ENCODE data around the gene NBDY.
"Not testable (repeated sequence)": the region's sequence is repeated elsewhere in the genome, so short reads cannot be mapped to it uniquely, and the experiment has no call there.

NBDY gene

DNA sequence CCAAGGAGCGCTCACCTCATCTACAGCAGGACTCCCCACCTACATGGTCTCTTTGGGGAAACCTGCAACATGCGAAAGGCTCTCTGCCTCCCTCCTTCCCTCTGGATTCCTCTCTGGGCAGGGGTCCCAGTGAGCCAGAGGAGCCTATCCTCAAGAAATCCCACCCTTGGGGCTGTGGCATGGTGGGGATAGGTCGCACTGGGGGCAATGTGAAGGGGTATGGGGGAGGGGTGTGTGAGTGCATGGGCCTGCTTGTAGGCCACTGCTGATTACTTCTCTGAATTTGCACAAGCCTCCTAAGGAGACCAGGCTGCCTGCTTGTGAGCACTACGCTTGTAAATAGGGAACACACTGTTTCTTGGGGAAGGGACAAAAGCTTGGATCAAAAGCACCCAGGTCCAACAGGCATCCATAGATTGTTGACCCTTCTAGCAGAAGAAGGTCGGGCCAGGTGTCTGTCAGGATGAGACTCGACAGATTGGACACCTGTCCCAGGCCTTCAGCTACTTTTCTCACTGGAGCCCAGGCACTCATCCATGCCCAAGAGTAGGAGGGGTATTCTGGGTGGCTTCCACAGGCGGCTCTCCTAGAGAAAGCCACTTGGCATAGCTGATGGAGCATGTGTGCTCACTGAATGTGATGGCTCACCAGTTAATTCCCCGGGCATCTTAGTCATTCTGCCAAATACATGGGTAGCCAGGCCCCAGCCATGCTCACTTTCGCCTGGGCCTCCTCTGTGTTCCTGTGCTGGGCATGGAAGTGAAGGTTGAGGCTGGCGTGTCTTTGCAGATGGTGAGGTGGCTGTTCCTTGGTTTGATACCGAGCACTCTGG lies 75.0 kb downstream of the NBDY start:
- no peak overlapping the region for H2BK5ac ChIP-seq (ENCODE audit: low read length)
- H3K23ac ChIP-seq (ENCODE audit: low read length): no peak overlapping the region
- DNase-seq: peak; percentile 10
- H3K9ac ChIP-seq (ENCODE audit: low read length): no peak overlapping the region
- no peak overlapping the region for H3K4me2 ChIP-seq (ENCODE audit: low read length)
- no peaks in the 10 kb centered on the region for H3K79me1 ChIP-seq (ENCODE audit: low read length)
- H2BK15ac ChIP-seq (replicated peaks; ENCODE audit: low read depth): no peak overlapping the region
- H3K4ac ChIP-seq (ENCODE audit: low read depth, low read length): no peak overlapping the region
- no peaks in the 10 kb centered on the region for H3K27me3 ChIP-seq (ENCODE audit: insufficient read depth, low read length, poor library complexity)
- H3K27ac ChIP-seq (ENCODE audit: low read depth, low read length): no peak overlapping the region
- H3K56ac ChIP-seq (ENCODE audit: low read length): peak overlapping the region; percentile 34
- no peaks in the 10 kb centered on the region for H3K79me2 ChIP-seq (ENCODE audit: control insufficient read depth, insufficient read depth, low read length)
- no peak overlapping the region for H3K18ac ChIP-seq (ENCODE audit: low read length)
- H4K5ac ChIP-seq (ENCODE audit: low read length): no peak overlapping the region
- no CpG with 5 or more reads among the region's 11 CpGs for WGBS (ENCODE audit: extremely low coverage, insufficient coverage, low lambda C conversion rate)
- no peaks in the 10 kb centered on the region for H3K36me3 ChIP-seq (ENCODE audit: control insufficient read depth, insufficient read depth, low read length)
- no peak overlapping the region for H2BK120ac ChIP-seq (ENCODE audit: low read depth, low read length)
- no peak overlapping the region for H4K8ac ChIP-seq (ENCODE audit: low read depth, low read length)
- H2AK5ac ChIP-seq (ENCODE audit: low read length): no peak overlapping the region
- H3K4me3 ChIP-seq (ENCODE audit: low read length): no peak overlapping the region
- H3K4me1 ChIP-seq (ENCODE audit: control insufficient read depth, low read depth, low read length): no peaks in the 10 kb centered on the region

DNA sequence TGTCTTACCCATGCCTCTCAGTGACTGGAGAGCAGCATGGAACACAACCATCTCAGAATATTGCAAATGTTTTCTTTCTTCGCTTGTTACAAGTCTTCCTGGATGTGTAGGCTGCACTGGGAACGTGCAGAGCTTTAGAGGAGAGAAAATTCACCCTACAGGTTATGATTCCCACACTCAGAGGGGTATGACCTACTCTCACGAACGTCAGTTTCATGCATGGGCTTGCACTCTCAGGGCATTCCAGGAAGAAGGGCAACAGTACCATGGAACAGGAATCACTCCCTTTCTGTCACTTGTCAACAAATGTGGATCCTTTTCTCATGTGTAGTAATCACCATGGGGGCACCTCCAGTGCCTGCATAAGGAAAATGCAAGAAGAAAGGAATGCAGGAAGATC lies 75.8 kb downstream of the NBDY start:
- Histone ChIP-seq H3K27me3 (ENCODE audit: insufficient read depth, low read length, poor library complexity) (no peaks in the 10 kb centered on the region), H3K23ac (ENCODE audit: low read length) (no peak overlapping the region), H3K79me2 (ENCODE audit: control insufficient read depth, insufficient read depth, low read length) (no peaks in the 10 kb centered on the region), H3K4me2 (ENCODE audit: low read length) (no peak overlapping the region), H3K4me1 (ENCODE audit: control insufficient read depth, low read depth, low read length) (no peaks in the 10 kb centered on the region), H4K8ac (ENCODE audit: low read depth, low read length) (no peak overlapping the region), H3K56ac (ENCODE audit: low read length) (no peak overlapping the region), H3K27ac (ENCODE audit: low read depth, low read length) (no peak overlapping the region), H3K4ac (ENCODE audit: low read depth, low read length) (no peak overlapping the region), H3K79me1 (ENCODE audit: low read length) (no peaks in the 10 kb centered on the region), H2AK5ac (ENCODE audit: low read length) (no peak overlapping the region), H2BK120ac (ENCODE audit: low read depth, low read length) (no peak overlapping the region), H3K36me3 (ENCODE audit: control insufficient read depth, insufficient read depth, low read length) (no peaks in the 10 kb centered on the region), H3K9ac (ENCODE audit: low read length) (no peak overlapping the region), H4K5ac (ENCODE audit: low read length) (no peak overlapping the region), H3K4me3 (ENCODE audit: low read length) (no peak overlapping the region), H2BK15ac (replicated peaks; ENCODE audit: low read depth) (no peak overlapping the region), H2BK5ac (ENCODE audit: low read length) (no peak overlapping the region), H3K18ac (ENCODE audit: low read length) (no peak overlapping the region)
- no peak for DNase-seq
- no CpG with 5 or more reads among the region's 4 CpGs for WGBS (ENCODE audit: extremely low coverage, insufficient coverage, low lambda C conversion rate)

GRCh38 chrX:56805399-56805798 lies 76.4 kb downstream of the NBDY start:
- no peak for DNase-seq
- H3K27ac ChIP-seq (ENCODE audit: low read depth, low read length): no peak overlapping the region
- H3K4me2 ChIP-seq (ENCODE audit: low read length): no peak overlapping the region
- no peaks in the 10 kb centered on the region for H3K4me1 ChIP-seq (ENCODE audit: control insufficient read depth, low read depth, low read length)
- no peaks in the 10 kb centered on the region for H3K79me2 ChIP-seq (ENCODE audit: control insufficient read depth, insufficient read depth, low read length)
- H3K4me3 ChIP-seq (ENCODE audit: low read length): no peak overlapping the region
- no peak overlapping the region for H3K23ac ChIP-seq (ENCODE audit: low read length)
- no peak overlapping the region for H2BK5ac ChIP-seq (ENCODE audit: low read length)
- no peak overlapping the region for H2AK5ac ChIP-seq (ENCODE audit: low read length)
- no peaks in the 10 kb centered on the region for H3K36me3 ChIP-seq (ENCODE audit: control insufficient read depth, insufficient read depth, low read length)
- no peak overlapping the region for H3K18ac ChIP-seq (ENCODE audit: low read length)
- no peak overlapping the region for H4K8ac ChIP-seq (ENCODE audit: low read depth, low read length)
- H3K4ac ChIP-seq (ENCODE audit: low read depth, low read length): no peak overlapping the region
- WGBS (ENCODE audit: extremely low coverage, insufficient coverage, low lambda C conversion rate): no CpG with 5 or more reads among the region's 1 CpG
- H3K9ac ChIP-seq (ENCODE audit: low read length): no peak overlapping the region
- H3K79me1 ChIP-seq (ENCODE audit: low read length): no peaks in the 10 kb centered on the region
- H3K56ac ChIP-seq (ENCODE audit: low read length): no peak overlapping the region
- no peak overlapping the region for H4K5ac ChIP-seq (ENCODE audit: low read length)
- H2BK120ac ChIP-seq (ENCODE audit: low read depth, low read length): no peak overlapping the region
- H2BK15ac ChIP-seq (replicated peaks; ENCODE audit: low read depth): no peak overlapping the region
- H3K27me3 ChIP-seq (ENCODE audit: insufficient read depth, low read length, poor library complexity): no peaks in the 10 kb centered on the region

DNA sequence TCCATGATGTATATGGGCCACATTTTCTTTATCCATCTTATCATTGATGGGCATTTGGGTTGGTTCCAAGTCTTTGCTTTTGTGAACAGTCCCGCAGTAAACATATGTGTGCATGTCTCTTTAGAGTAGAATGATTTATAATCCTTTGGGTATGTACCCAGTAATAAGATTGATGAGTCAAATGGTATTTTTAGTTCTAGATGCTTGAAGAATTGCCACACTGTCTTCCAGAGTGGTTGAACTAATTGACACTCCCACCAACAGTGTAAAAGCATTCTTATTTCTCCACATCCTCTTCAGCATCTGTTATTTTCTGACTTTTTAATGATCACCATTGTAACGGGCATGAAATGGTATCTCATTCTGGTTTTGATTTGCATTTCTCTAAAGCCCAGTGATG lies 77.1 kb downstream of the NBDY start:
- H3K4ac ChIP-seq (ENCODE audit: low read depth, low read length); H2AK5ac ChIP-seq (ENCODE audit: low read length); H3K56ac ChIP-seq (ENCODE audit: low read length); H3K4me2 ChIP-seq (ENCODE audit: low read length); H3K18ac ChIP-seq (ENCODE audit: low read length); H2BK5ac ChIP-seq (ENCODE audit: low read length); H3K36me3 ChIP-seq (ENCODE audit: control insufficient read depth, insufficient read depth, low read length); H3K27me3 ChIP-seq (ENCODE audit: insufficient read depth, low read length, poor library complexity); H2BK120ac ChIP-seq (ENCODE audit: low read depth, low read length); H3K79me2 ChIP-seq (ENCODE audit: control insufficient read depth, insufficient read depth, low read length); H3K9ac ChIP-seq (ENCODE audit: low read length); H4K5ac ChIP-seq (ENCODE audit: low read length); H3K79me1 ChIP-seq (ENCODE audit: low read length); H3K23ac ChIP-seq (ENCODE audit: low read length); DNase-seq; H3K27ac ChIP-seq (ENCODE audit: low read depth, low read length); H2BK15ac ChIP-seq (replicated peaks; ENCODE audit: low read depth); H4K8ac ChIP-seq (ENCODE audit: low read depth, low read length); H3K4me3 ChIP-seq (ENCODE audit: low read length); H3K4me1 ChIP-seq (ENCODE audit: control insufficient read depth, low read depth, low read length): not testable (repeated sequence)
- no CpG with 5 or more reads among the region's 2 CpGs for WGBS (ENCODE audit: extremely low coverage, insufficient coverage, low lambda C conversion rate)

GRCh38 chrX:56811599-56811998 lies 82.6 kb downstream of the NBDY start:
- peaks cover 3% of the 10 kb centered on the region for H3K4me1 ChIP-seq (ENCODE audit: control insufficient read depth, low read depth, low read length)

More at GRCh38 chrX:56811599-56811998, 82.6 kb downstream of the NBDY start:
- Histone ChIP-seq H4K8ac (ENCODE audit: low read depth, low read length) (no peak overlapping the region), H3K36me3 (ENCODE audit: control insufficient read depth, insufficient read depth, low read length) (no peaks in the 10 kb centered on the region), H3K56ac (ENCODE audit: low read length) (no peak overlapping the region), H3K27ac (ENCODE audit: low read depth, low read length) (no peak overlapping the region), H2AK5ac (ENCODE audit: low read length) (no peak overlapping the region), H3K4ac (ENCODE audit: low read depth, low read length) (no peak overlapping the region), H3K4me2 (ENCODE audit: low read length) (no peak overlapping the region), H3K9ac (ENCODE audit: low read length) (no peak overlapping the region), H3K79me2 (ENCODE audit: control insufficient read depth, insufficient read depth, low read length) (no peaks in the 10 kb centered on the region), H2BK5ac (ENCODE audit: low read length) (no peak overlapping the region), H4K5ac (ENCODE audit: low read length) (no peak overlapping the region), H3K79me1 (ENCODE audit: low read length) (no peaks in the 10 kb centered on the region), H3K23ac (ENCODE audit: low read length) (no peak overlapping the region), H3K4me3 (ENCODE audit: low read length) (no peak overlapping the region), H3K27me3 (ENCODE audit: insufficient read depth, low read length, poor library complexity) (no peaks in the 10 kb centered on the region), H2BK15ac (replicated peaks; ENCODE audit: low read depth) (no peak overlapping the region), H2BK120ac (ENCODE audit: low read depth, low read length) (no peak overlapping the region), H3K18ac (ENCODE audit: low read length) (no peak overlapping the region)
- no CpG with 5 or more reads among the region's 5 CpGs for WGBS (ENCODE audit: extremely low coverage, insufficient coverage, low lambda C conversion rate)
- no peak for DNase-seq

Data from mesendoderm (in vitro differentiated cells).